ENCODE data around the gene DNAI7. TPM values are rescaled to one million over a fixed set of nuclear protein-coding genes. Genes with fewer than 3 reads are reported as not detected.

The DNAI7 gene
- total RNA-seq, 1 donor from 2014 or later, result not detected

DNA sequence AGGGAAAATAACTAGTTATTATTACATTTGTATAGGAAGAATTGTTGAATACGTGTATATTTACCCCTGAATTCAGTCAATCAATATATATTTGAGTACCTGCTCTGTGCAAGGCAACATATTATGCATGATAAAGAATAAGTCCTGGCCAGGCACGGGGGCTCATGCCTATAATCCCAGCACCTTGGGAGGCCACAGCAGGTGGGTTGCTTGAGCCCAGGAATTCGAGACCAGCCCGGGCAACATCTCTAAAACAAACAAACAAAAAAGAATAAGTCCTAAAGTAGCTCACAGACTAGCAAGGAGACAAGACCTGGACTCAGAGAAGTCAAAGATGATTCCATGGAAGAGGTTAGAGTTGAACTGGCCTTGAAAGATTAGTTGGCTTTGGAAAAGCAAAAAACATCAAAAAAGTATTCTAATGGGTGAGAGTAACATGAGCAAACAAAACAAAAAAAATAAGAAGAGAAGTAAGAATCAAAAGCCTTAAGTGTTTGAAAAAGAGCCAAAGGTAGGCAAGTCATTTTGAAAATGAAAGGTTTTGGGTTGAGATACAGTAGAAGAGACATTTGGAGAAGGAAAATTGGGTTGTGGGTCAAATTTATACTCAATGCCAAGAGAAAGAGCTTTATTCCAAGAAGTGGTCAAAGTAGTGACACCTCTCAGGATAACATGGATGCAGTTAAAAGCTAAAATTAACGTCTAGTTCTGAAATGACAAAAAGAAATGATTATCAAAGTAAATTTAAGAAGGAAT, 130.9 kb downstream of the DNAI7 start:
- H3K27ac Mint-ChIP-seq (ENCODE audit: unreplicated experiment), result no peak overlapping the region
- no peak for DNase-seq (ENCODE audit: low spot score)
- no peaks in the 10 kb centered on the region for H3K4me1 Mint-ChIP-seq (ENCODE audit: low read depth)
- no peaks in the 10 kb centered on the region for H3K9me3 Mint-ChIP-seq (ENCODE audit: low read depth)
- H3K4me3 Mint-ChIP-seq (ENCODE audit: unreplicated experiment), result no peak overlapping the region
- TF ChIP-seq, protein P1, sequence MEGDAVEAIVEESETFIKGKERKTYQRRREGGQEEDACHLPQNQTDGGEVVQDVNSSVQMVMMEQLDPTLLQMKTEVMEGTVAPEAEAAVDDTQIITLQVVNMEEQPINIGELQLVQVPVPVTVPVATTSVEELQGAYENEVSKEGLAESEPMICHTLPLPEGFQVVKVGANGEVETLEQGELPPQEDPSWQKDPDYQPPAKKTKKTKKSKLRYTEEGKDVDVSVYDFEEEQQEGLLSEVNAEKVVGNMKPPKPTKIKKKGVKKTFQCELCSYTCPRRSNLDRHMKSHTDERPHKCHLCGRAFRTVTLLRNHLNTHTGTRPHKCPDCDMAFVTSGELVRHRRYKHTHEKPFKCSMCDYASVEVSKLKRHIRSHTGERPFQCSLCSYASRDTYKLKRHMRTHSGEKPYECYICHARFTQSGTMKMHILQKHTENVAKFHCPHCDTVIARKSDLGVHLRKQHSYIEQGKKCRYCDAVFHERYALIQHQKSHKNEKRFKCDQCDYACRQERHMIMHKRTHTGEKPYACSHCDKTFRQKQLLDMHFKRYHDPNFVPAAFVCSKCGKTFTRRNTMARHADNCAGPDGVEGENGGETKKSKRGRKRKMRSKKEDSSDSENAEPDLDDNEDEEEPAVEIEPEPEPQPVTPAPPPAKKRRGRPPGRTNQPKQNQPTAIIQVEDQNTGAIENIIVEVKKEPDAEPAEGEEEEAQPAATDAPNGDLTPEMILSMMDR (IDR thresholded peaks at IDR 0.05), result no peak
- no peaks in the 10 kb centered on the region for H3K27me3 Mint-ChIP-seq (ENCODE audit: low read depth)
- H3K36me3 Mint-ChIP-seq (ENCODE audit: low read depth), result no peaks in the 10 kb centered on the region

GRCh38 chr12:25058658-25059058, 136.3 kb downstream of the DNAI7 start:
- H3K27ac Mint-ChIP-seq (ENCODE audit: unreplicated experiment), result no peak overlapping the region
- no peak for DNase-seq (ENCODE audit: low spot score)
- H3K9me3 Mint-ChIP-seq (ENCODE audit: low read depth), result no peaks in the 10 kb centered on the region
- H3K4me1 Mint-ChIP-seq (ENCODE audit: low read depth), result peaks cover 11% of the 10 kb centered on the region
- TF ChIP-seq, protein P1 (IDR thresholded peaks at IDR 0.05), result no peak
- H3K4me3 Mint-ChIP-seq (ENCODE audit: unreplicated experiment), result no peak overlapping the region
- no peaks in the 10 kb centered on the region for H3K27me3 Mint-ChIP-seq (ENCODE audit: low read depth)
- H3K36me3 Mint-ChIP-seq (ENCODE audit: low read depth), result no peaks in the 10 kb centered on the region

Other genes with a start within 250 kb of the DNAI7 start
- gene BCAT1, start 246.1 kb downstream of the DNAI7 start, total RNA-seq, result 191 to 246 TPM (median 240 TPM) in 3 replicates
- 9.9 to 19.5 TPM (median 10.8 TPM) in 3 replicates for gene ETFRF1, start 77 bp upstream of the DNAI7 start, total RNA-seq
- gene KRAS, start 55.8 kb upstream of the DNAI7 start, total RNA-seq, result 27.5 to 31.7 TPM (median 31.5 TPM) in 3 replicates